CD4-positive, alpha-beta T cell (primary cell): Measurements from ENCODE around the gene MSH3. TPM values are rescaled to one million over a fixed set of nuclear protein-coding genes. Genes with fewer than 3 reads are reported as not detected.

Experiments used
- ATAC-seq: fragments of 200-7000 bp; cut with Tn5 transposase; one replicate; pipeline ENCODE4 v1.10.0; 2022; ENCODE audit warnings: mild to moderate bottlenecking; ENCODE audit not compliant: poor library complexity
- CTCF ChIA-PET: fragments of 350-600 bp; sonication (Branson Sonifier 250); formaldehyde crosslinking; loops from one replicate; lab custom pipeline; 2021; ENCODE audit warnings: antibody characterized with exemption, inconsistent platforms; lab: Charles Lee
- POLR2A ChIA-PET: fragments of 350-600 bp; sonication (Branson Sonifier 250); formaldehyde crosslinking; loops from one replicate; lab custom pipeline; 2021; ENCODE audit warnings: antibody characterized with exemption, inconsistent platforms; lab: Charles Lee
- DNase-seq, 14 experiments: peaks; one replicate each; pipeline ENCODE4 v3.0.0-alpha.2; 2013 to 2020; ENCODE audit warnings: mixed read lengths in 2 of 14
- H3K27ac ChIP-seq, 2 donors: one replicate each; pipeline versions ENCODE4 v1.5.1 to v1.7.0; 2013; ENCODE audit warnings: low read length in 2 of 2, low read depth in 1 of 2, mild to moderate bottlenecking in 1 of 2
- H3K27me3 ChIP-seq, 2 experiments: 1 replicate in 1 of 2; 2 replicates in 1 of 2; pipeline versions ENCODE4 v1.6.1 to v1.7.0; 2013; ENCODE audit warnings: low read length in 2 of 2, control low read depth in 1 of 2, mild to moderate bottlenecking in 1 of 2, moderate library complexity in 1 of 2; ENCODE audit not compliant: insufficient read depth in 2 of 2, control insufficient read depth in 1 of 2
- H3K36me3 ChIP-seq: one replicate; pipeline ENCODE4 v1.6.1; 2013; ENCODE audit warnings: low read length, control low read depth; ENCODE audit not compliant: insufficient read depth
- H3K4me1 ChIP-seq: one replicate; pipeline ENCODE4 v1.6.1; 2013; ENCODE audit warnings: low read length, control low read depth; ENCODE audit not compliant: insufficient read depth
- H3K4me3 ChIP-seq: one replicate; pipeline ENCODE4 v1.5.1; 2013; ENCODE audit warnings: mild to moderate bottlenecking, low read length, moderate library complexity
- H3K9me3 ChIP-seq, 2 experiments: 1 replicate in 1 of 2; 2 replicates in 1 of 2; pipeline versions ENCODE4 v1.6.1 to v1.7.0; 2013; ENCODE audit warnings: low read length in 2 of 2, mild to moderate bottlenecking in 2 of 2, control low read depth in 1 of 2, moderate library complexity in 1 of 2; ENCODE audit not compliant: control insufficient read depth in 1 of 2, insufficient read depth in 1 of 2
- H3K27ac Mint-ChIP-seq: one replicate; pipeline ENCODE4 v1.8.0; 2020; ENCODE audit warnings: mixed read lengths
- H3K27me3 Mint-ChIP-seq: one replicate; pipeline ENCODE4 v1.8.0; 2021; ENCODE audit warnings: mixed read lengths
- H3K36me3 Mint-ChIP-seq: one replicate; pipeline ENCODE4 v1.8.0; 2021; ENCODE audit warnings: low read depth, mixed read lengths
- H3K4me1 Mint-ChIP-seq: one replicate; pipeline ENCODE4 v1.8.0; 2021; ENCODE audit warnings: low read depth, mixed read lengths
- H3K4me3 Mint-ChIP-seq: one replicate; pipeline ENCODE4 v1.8.0; 2020; ENCODE audit warnings: mild to moderate bottlenecking, mixed read lengths
- H3K9me3 Mint-ChIP-seq: one replicate; pipeline ENCODE4 v1.8.0; 2020; ENCODE audit warnings: mixed read lengths
- intact Hi-C, 2 experiments: fragments of 100-400 bp; cut with DNase I in 1 of 2; cut with micrococcal nuclease in 1 of 2; formaldehyde crosslinking; loops; one replicate each; pipeline versions ENCODE4 v1.15.1 to v1.9.0; 2023 to 2025; cut with DNase I, micrococcal nuclease
- total RNA-seq, 174 experiments: library from RNA in 2 of 174; stranded (reverse) in 2 of 174; gene quantifications; one replicate each; pipeline ENCODE4 v1.2.3 and lab custom pipeline; 2021 to 2026
- TF ChIP-seq, protein P1 (sequence below): fragments of 200-600 bp; IDR thresholded peaks from one replicate; pipeline ENCODE4 v1.8.0; 2022; ENCODE audit warnings: antibody characterized with exemption, mild to moderate bottlenecking

Gene MSH3
- total RNA-seq, 2 experiments from 2014 or later = 11.3 to 13.0 TPM

- peaks cover 41% of the 10 kb centered on the region for H3K4me1 Mint-ChIP-seq
- Histone ChIP-seq H3K36me3 (peaks cover 5% of the 10 kb centered on the region), H3K27me3 (no peaks in the 10 kb centered on the region), H3K27ac (no peak overlapping the region), H3K4me1 (peaks cover 10% of the 10 kb centered on the region), H3K9me3 (no peaks in the 10 kb centered on the region), H3K4me3 (no peak overlapping the region)
- DNase-seq = no peak
- ChIA-PET CTCF (no interaction called here), POLR2A (no interaction called here)
- TF ChIP-seq, protein P1, sequence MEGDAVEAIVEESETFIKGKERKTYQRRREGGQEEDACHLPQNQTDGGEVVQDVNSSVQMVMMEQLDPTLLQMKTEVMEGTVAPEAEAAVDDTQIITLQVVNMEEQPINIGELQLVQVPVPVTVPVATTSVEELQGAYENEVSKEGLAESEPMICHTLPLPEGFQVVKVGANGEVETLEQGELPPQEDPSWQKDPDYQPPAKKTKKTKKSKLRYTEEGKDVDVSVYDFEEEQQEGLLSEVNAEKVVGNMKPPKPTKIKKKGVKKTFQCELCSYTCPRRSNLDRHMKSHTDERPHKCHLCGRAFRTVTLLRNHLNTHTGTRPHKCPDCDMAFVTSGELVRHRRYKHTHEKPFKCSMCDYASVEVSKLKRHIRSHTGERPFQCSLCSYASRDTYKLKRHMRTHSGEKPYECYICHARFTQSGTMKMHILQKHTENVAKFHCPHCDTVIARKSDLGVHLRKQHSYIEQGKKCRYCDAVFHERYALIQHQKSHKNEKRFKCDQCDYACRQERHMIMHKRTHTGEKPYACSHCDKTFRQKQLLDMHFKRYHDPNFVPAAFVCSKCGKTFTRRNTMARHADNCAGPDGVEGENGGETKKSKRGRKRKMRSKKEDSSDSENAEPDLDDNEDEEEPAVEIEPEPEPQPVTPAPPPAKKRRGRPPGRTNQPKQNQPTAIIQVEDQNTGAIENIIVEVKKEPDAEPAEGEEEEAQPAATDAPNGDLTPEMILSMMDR = no peak
- H3K27ac Mint-ChIP-seq = no peak overlapping the region
- H3K9me3 Mint-ChIP-seq = no peaks in the 10 kb centered on the region
- intact Hi-C loops = no loop called here
- ATAC-seq = no peak
- no peaks in the 10 kb centered on the region for H3K27me3 Mint-ChIP-seq
- peaks cover 62% of the 10 kb centered on the region for H3K36me3 Mint-ChIP-seq
- no peak overlapping the region for H3K4me3 Mint-ChIP-seq
Observed at GRCh38 chr5:80761176-80761575, 106.7 kb downstream of the MSH3 start.

DNA sequence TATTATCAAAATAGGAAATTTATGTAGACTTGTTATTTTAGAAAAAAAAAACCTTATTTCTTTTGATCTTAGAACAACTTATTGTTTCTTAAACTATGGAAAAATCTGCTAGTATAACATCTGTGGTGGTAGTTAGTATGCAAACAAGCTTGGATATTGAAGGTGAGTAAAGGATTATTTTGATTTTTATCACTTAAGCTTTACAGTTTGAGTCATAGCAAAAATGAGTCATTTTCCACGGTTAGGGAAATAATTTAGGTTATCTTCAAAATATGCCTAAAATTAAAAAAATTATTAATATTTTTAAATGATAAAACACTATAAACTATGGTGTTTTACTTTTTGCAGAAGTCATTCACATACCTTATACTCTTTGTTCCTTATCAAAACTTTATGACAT is 107.5 kb downstream of the MSH3 start:
- ATAC-seq = no peak
- peaks cover 10% of the 10 kb centered on the region for H3K4me1 ChIP-seq
- no peaks in the 10 kb centered on the region for H3K9me3 ChIP-seq
- no peaks in the 10 kb centered on the region for H3K27me3 ChIP-seq
- CTCF ChIA-PET = no interaction called here
- intact Hi-C loops = no loop called here
- POLR2A ChIA-PET = interaction anchor here (0.7 kb wide), 1 partner anchor 24 kb away, joined by 4 read pairs; no protein-coding TSS in a partner anchor
- TF ChIP-seq, protein P1 = no peak
- Mint-ChIP-seq H3K9me3 (no peaks in the 10 kb centered on the region), H3K36me3 (peaks cover 62% of the 10 kb centered on the region), H3K27ac (no peak overlapping the region), H3K4me1 (peaks cover 33% of the 10 kb centered on the region), H3K4me3 (no peak overlapping the region), H3K27me3 (no peaks in the 10 kb centered on the region)
- DNase-seq = no peak
- H3K4me3 ChIP-seq = no peak overlapping the region
- H3K27ac ChIP-seq = no peak overlapping the region
- H3K36me3 ChIP-seq = peaks cover 5% of the 10 kb centered on the region

GRCh38 chr5:80762573-80762972 is 108.1 kb downstream of the MSH3 start:
- Histone ChIP-seq H3K4me3 (no peak overlapping the region), H3K27ac (no peak overlapping the region), H3K9me3 (no peaks in the 10 kb centered on the region), H3K36me3 (peaks cover 5% of the 10 kb centered on the region), H3K27me3 (no peaks in the 10 kb centered on the region), H3K4me1 (peaks cover 10% of the 10 kb centered on the region)
- no peak for DNase-seq
- no peak for ATAC-seq
- Mint-ChIP-seq H3K4me1 (peaks cover 29% of the 10 kb centered on the region), H3K9me3 (no peaks in the 10 kb centered on the region), H3K27ac (no peak overlapping the region), H3K4me3 (no peak overlapping the region), H3K27me3 (no peaks in the 10 kb centered on the region), H3K36me3 (peaks cover 58% of the 10 kb centered on the region)
- intact Hi-C loops = no loop called here
- POLR2A ChIA-PET = interaction anchor here (0.6 to 0.7 kb wide), 2 partner anchors 24 to 64 kb away, joined by 3 to 4 read pairs; no protein-coding TSS in a partner anchor
- CTCF ChIA-PET = no interaction called here
- TF ChIP-seq, protein P1 = no peak
